GM19099 (cell line): ENCODE data around the gene PXMP4.

Experiments
- POLR2A ChIP-seq: IDR thresholded peaks from 3 replicates; pipeline ENCODE4 v1.6.1; 2011; ENCODE audit warnings: low read depth; ENCODE audit not compliant: insufficient read length; ENCODE audit errors: extremely low read depth

The PXMP4 gene, protein sequence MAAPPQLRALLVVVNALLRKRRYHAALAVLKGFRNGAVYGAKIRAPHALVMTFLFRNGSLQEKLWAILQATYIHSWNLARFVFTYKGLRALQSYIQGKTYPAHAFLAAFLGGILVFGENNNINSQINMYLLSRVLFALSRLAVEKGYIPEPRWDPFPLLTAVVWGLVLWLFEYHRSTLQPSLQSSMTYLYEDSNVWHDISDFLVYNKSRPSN

DNA sequence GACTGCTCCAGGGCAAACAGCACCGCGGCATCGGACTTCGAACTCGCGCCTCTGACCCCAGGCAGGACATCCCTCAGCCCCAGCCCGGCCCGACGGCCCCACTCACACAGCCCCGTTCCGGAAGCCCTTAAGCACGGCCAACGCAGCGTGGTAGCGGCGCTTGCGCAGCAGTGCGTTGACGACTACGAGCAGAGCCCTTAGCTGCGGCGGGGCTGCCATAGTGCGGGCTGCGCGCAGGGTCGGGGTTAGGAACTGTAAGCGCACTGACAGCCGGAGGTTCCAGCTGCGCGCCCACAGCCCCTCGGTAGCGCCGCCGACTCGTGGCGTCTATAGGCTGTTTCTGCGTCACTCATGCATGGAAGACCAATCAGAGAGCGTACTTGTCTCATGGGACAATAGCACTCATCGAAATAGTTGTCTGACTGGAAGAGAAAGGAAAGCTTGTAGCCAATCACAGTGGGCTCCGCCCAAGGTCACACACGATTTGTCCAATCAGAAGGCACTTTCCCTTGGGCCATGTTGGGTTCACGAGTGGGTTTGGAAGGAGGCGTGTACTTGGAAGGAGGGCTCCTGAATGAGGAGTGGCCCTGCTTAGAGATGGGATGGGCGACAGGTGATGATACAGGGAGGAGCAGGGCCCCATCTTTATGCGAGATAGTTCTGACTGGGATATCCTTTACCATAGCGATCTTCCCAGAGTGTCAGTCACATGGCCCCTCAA is at the start of gene PXMP4:
Gene PXMP4 (minus strand): TSS at position 322 of the 721 bp plus-strand sequence. CDS start 103 bp downstream, at position 219.
- peak; percentile 62 for TF ChIP-seq POLR2A

DNA sequence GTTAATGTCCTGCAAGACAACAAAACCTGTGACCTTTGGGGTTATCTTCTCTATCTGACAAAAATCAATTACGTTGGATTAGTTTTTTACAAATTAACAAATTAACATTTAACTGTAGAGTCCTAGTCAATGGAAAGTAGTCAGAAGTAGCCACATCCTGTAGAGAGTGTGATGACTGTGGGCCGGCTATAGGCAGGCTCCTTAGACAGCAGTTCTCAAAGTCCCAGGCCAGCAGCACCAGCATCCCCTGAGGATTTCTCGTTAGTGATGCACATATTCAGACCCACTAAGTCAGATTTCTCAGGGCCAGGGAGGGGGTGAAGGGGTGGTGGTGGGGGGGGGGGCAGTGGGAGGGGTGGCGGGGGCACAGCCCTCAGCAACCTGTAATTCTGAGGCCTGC is 48.9 kb upstream of the PXMP4 start:
- no peak for TF ChIP-seq POLR2A

DNA sequence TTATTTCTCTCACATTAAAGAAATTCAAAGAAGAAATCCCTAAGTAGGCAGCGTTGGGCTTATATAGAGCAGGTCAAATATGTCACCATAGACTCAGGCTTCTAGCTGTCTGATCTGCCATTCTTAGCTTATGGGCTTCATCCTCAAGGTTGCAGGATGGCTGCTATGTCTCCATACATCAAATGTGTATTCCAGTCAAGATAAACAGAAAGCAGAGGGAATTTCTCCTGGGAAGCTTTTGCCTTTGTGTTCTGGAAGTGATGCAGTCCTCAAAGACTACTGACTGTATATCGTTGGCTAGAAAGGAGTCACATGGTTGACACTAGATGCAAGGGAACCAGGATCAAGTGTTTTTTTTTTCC is 47.6 kb upstream of the PXMP4 start:
- TF ChIP-seq POLR2A, result no peak

GRCh38 chr20:33766686-33767085 is 46.6 kb upstream of the PXMP4 start:
- TF ChIP-seq POLR2A, result no peak

DNA sequence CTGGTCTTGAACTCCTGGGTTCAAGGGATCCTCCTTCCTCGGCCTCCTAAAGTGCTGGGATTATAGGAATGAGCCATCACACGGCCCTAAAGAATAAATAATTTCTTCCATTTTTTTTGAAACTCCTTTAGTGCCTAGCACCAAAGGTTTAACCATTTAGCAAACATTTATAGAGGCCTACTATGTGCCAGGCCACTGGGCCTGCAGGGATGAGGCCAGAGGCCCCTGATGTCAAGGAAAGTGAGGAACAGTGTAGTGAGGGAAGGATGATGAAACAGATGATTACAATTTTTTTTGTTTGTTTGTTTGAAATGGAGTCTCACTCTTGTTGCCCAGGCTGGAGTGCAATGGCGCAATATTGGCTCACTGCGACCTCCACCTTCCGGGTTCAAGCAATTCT is 45.5 kb upstream of the PXMP4 start:
- no peak for TF ChIP-seq POLR2A

DNA sequence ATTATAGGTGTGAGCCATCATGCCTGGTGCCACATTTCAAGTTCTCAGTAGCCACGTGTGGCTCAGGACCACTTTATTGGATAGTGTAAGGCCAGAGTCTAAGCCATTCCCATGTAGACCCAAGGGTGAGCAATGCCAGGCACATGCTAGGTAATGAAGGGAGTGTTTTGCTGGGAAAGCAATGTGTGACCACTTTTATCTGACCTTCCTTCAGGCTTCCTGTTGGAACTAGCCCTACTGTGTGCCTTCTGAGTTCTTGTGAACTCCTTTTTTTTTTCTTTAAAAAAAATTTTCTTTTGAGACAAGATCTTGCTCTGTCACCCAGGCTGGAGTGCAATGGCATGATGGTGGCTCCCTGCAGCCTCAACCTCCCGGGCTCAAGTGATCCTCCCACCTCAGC is 45.0 kb upstream of the PXMP4 start:
- TF ChIP-seq POLR2A, result no peak

GRCh38 chr20:33761698-33762250 is 41.7 kb upstream of the PXMP4 start:
- TF ChIP-seq POLR2A, result no peak

- TF ChIP-seq POLR2A, result no peak
Measured at GRCh38 chr20:33757458-33757857, 37.3 kb upstream of the PXMP4 start.

- TF ChIP-seq POLR2A, result no peak
Measured at GRCh38 chr20:33757046-33757445, 36.9 kb upstream of the PXMP4 start.

GRCh38 chr20:33753763-33754162 is 33.7 kb upstream of the PXMP4 start:
- TF ChIP-seq POLR2A, result no peak

GRCh38 chr20:33753143-33753542 is 33.0 kb upstream of the PXMP4 start:
- TF ChIP-seq POLR2A, result no peak

DNA sequence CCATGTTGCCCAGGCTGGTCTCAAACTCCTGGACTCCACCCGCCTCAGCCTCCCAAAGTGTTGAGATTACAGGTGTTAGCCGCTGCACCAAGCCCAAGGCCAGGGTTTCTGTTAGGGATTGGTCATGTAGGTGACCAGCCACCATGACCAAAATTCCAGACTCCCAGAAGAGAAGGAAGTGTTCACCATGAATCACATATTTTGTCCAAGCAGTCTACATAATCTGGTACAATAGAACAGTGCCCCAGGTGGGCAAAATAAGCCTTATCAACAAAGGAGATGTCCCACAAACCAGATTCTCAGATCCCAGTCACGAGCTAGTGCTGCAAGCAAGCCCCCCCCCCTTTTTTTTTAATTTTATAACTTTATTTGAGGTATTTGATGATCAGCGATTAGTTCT is 31.7 kb upstream of the PXMP4 start:
- TF ChIP-seq POLR2A, result no peak

DNA sequence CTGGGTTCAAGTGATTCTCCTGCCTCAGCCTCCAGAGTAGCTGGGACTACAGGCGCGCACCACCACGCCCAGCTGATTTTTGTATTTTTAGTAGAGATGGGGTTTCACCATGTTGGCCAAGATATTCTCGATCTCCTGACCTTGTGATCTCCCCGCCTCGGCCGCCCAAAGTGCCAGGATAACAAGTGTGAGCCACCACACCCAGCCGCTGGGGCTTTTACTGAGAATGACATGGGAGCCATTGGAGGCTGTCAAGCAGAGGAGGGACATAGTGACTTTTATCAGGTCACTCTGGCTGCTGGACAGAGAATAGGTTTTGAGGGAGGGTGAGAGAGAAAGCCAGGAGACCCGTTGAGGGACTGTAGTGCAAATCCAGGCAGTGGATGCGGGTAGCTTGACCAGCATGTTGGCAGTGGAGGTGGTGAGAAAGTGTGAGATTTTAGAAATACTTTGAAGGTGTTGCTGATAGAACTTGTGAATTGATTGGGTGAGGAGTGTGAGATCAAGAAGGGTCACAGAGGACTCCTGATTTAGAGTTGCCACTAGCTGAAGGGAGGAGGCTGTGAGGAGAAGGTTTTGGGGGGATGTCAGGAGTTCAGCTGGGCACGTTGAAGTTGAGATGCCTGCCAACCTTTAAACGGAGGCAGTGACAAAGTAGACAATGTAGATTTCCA is 26.4 kb upstream of the PXMP4 start:
- TF ChIP-seq POLR2A, result no peak

- TF ChIP-seq POLR2A, result no peak
Measured at GRCh38 chr20:33744773-33745385, 24.8 kb upstream of the PXMP4 start.

DNA sequence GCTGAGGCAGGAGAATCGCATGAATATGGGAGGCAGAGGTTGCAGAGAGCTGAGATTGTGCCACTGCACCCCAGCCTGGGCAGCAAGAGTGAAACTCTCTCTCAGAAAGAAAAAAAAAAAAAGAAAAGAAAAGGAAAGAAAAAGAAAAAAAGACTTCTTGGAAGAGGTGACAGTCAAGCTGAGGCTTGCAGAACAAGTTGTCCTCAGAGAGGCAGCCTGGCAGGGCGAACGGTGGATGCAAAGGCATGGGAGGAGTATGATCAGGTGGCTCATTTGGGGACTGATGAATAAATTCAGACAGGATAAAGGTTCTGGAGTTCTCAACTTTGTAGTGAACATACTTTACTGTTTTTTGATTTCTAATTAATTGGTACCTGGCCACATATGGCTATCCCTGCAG is 24.1 kb upstream of the PXMP4 start:
- no peak for TF ChIP-seq POLR2A
